Ovary (tissue), 9 donors: Measurements from ENCODE around the gene KRT72. TPM values are rescaled to one million over a fixed set of nuclear protein-coding genes. Genes with fewer than 3 reads are reported as not detected.

ENCODE experiments used
- DNase-seq, 5 donors: peaks; one replicate each; pipeline ENCODE4 v3.0.0-alpha.2; 2019 to 2020
- H3K27ac ChIP-seq, 2 donors: fragments of 200-600 bp; one replicate each; pipeline versions ENCODE4 v1.5.1 to v1.8.0; 2019 to 2022
- H3K27me3 ChIP-seq: fragments of 200-600 bp; one replicate; pipeline ENCODE4 v1.8.0; 2022
- H3K36me3 ChIP-seq: fragments of 200-600 bp; sonication (generic); one replicate; pipeline ENCODE4 v1.5.1; 2019
- H3K4me1 ChIP-seq: one replicate; pipeline ENCODE4 v1.8.1; 2013; ENCODE audit warnings: mild to moderate bottlenecking, moderate library complexity; ENCODE audit not compliant: insufficient read depth
- H3K4me3 ChIP-seq: fragments of 200-600 bp; sonication (generic); one replicate; pipeline ENCODE4 v1.5.1; 2017
- H3K9me3 ChIP-seq, 2 donors: fragments of 200-600 bp in 1 of 2; sonication (generic) in 1 of 2; one replicate each; pipeline versions ENCODE4 v1.5.1 to v1.8.1; 2013 to 2019; ENCODE audit warnings: mild to moderate bottlenecking in 1 of 2, moderate library complexity in 1 of 2
- CTCF ChIP-seq, 3 donors: fragments of 450-650 bp in 2 of 3; fragments of 200-600 bp in 1 of 3; IDR thresholded peaks; one replicate each; pipeline versions ENCODE4 v1.5.1 to v1.8.0; 2016 to 2022; ENCODE audit warnings: antibody characterized with exemption in 3 of 3, mild to moderate bottlenecking in 1 of 3
- EP300 ChIP-seq: sonication (generic); formaldehyde crosslinking; IDR thresholded peaks from one replicate; pipeline ENCODE4 v1.6.1; 2017; ENCODE audit warnings: antibody characterized with exemption
- POLR2A ChIP-seq: fragments of 450-650 bp; IDR thresholded peaks from one replicate; pipeline ENCODE4 v1.6.1; 2017; ENCODE audit warnings: antibody characterized with exemption, mild to moderate bottlenecking, moderate library complexity
- WGBS, 3 donors: extraction: QIAGEN DNeasy Blood & Tissue Kit in 1 of 3; methylation state at CpG; one replicate each; pipeline versions ENCODE4 v1.1.5 to v1.1.7; 2013 to 2017; 5-methylcytosine and 5-hydroxymethylcytosine counted together
- intact Hi-C, 4 donors: fragments of 100-400 bp; cut with DNase I; formaldehyde crosslinking; loops; one replicate each; pipeline versions ENCODE4 v1.11.0 to v1.15.1; 2022 to 2023
- polyA plus RNA-seq, 2 donors: library from polyadenylated mRNA; stranded (reverse); fragments of 200-250 nt in 1 of 2; fragments of 350-450 nt in 1 of 2; fragmentation: Illumina TruSeq in 1 of 2; extraction: RNeasy Lipid Tissue Mini Kit (QIAGEN cat#74804) in 1 of 2; gene quantifications; one replicate each; pipeline ENCODE4 v1.2.3, GENCODE V29; 2013 to 2014
- total RNA-seq, 7 donors: library from RNA; depleted of rRNA in 2 of 7; stranded (reverse); fragments of >200 nt in 2 of 7; fragmentation: NEBNext Ultra II Directional in 3 of 7; extraction: Animal tissue kit (Norgen Biotek cat#: 25700) in 3 of 7; gene quantifications; one replicate each; pipeline versions ENCODE4 v1.1.0 to v1.2.4, GENCODE V29; 2016 to 2023
- donor health status: DM: no; HTN: no; CAD: no; lungs with moderate emphysema.
- donor health status: DM: no; HTN: no; CAD: no.
- donor health status: Bipolar disorder and iron deficiency.
- donor health status: DM: yes; HTN: yes; CAD: no.
- donor health status: DM: no; HTN: no; CAD: no.
- donor health status: DM: yes; HTN: yes; CAD: no.

KRT72 gene
- total and polyA plus RNA-seq, 9 donors: not detected

- TF ChIP-seq CTCF (IDR thresholded peaks at IDR 0.05): no peak
- no peak for TF ChIP-seq POLR2A
- no peak for TF ChIP-seq EP300
- H3K36me3 ChIP-seq: no peaks in the 10 kb centered on the region
- no peak overlapping the region for H3K27ac ChIP-seq
- no peaks in the 10 kb centered on the region for H3K4me1 ChIP-seq
- no peak overlapping the region for H3K4me3 ChIP-seq
- peak in 1 of 5 donors; percentile 5 for DNase-seq
- no peaks in the 10 kb centered on the region for H3K27me3 ChIP-seq
- H3K9me3 ChIP-seq: no peaks in the 10 kb centered on the region
- intact Hi-C loops: no loop called here
- WGBS, 3 donors: 81 to 86% (median 85%) methylated on average over 7 of the region's 7 CpGs
Observed at GRCh38 chr12:52581066-52581465, 20.2 kb downstream of the KRT72 start.

GRCh38 chr12:52580496-52580895 is 20.8 kb downstream of the KRT72 start:
- Histone ChIP-seq H3K4me3 (no peak overlapping the region), H3K9me3 (no peaks in the 10 kb centered on the region), H3K27me3 (no peaks in the 10 kb centered on the region), H3K36me3 (no peaks in the 10 kb centered on the region), H3K27ac (no peak overlapping the region), H3K4me1 (no peaks in the 10 kb centered on the region)
- DNase-seq: peak in 1 of 5 donors; percentile 3
- intact Hi-C loops: no loop called here
- 65 to 78% (median 67%) methylated on average over 1 of the region's 1 CpG for WGBS, 3 donors
- TF ChIP-seq POLR2A: no peak
- no peak for TF ChIP-seq EP300
- no peak for TF ChIP-seq CTCF (IDR thresholded peaks at IDR 0.05)

- no peak overlapping the region for H3K27ac ChIP-seq
- H3K4me3 ChIP-seq: no peak overlapping the region
- H3K9me3 ChIP-seq: no peaks in the 10 kb centered on the region
- no peak for DNase-seq
- WGBS, 3 donors: 54 to 67% (median 55%) methylated on average over 10 of the region's 10 CpGs
- H3K27me3 ChIP-seq: no peaks in the 10 kb centered on the region
- no peaks in the 10 kb centered on the region for H3K36me3 ChIP-seq
- H3K4me1 ChIP-seq: no peaks in the 10 kb centered on the region
- intact Hi-C loops: loop anchor here in 1 of 4 donors (10.0 kb wide), 1 partner anchor 215 kb away; the partner anchor contains the start of gene KRT85
- TF ChIP-seq EP300: no peak
- TF ChIP-seq CTCF (IDR thresholded peaks at IDR 0.05): no peak
- TF ChIP-seq POLR2A: no peak
Observed at GRCh38 chr12:52579468-52580465, 21.5 kb downstream of the KRT72 start.

- H3K27ac ChIP-seq: no peak overlapping the region
- H3K36me3 ChIP-seq: no peaks in the 10 kb centered on the region
- no peaks in the 10 kb centered on the region for H3K9me3 ChIP-seq
- H3K4me1 ChIP-seq: no peaks in the 10 kb centered on the region
- no peak overlapping the region for H3K4me3 ChIP-seq
- TF ChIP-seq EP300 (no peak), CTCF (IDR thresholded peaks at IDR 0.05) (no peak), POLR2A (no peak)
- no peaks in the 10 kb centered on the region for H3K27me3 ChIP-seq
- intact Hi-C loops: loop anchor here in 1 of 4 donors (10.0 kb wide), 1 partner anchor 214 kb away; the partner anchor contains the start of gene KRT85
- no peak for DNase-seq
- 82 to 89% (median 83%) methylated on average over 3 of the region's 3 CpGs for WGBS, 3 donors
Observed at GRCh38 chr12:52578469-52578868, 22.8 kb downstream of the KRT72 start.
